ENCODE results near the gene CCL22. TPM values are rescaled to one million over a fixed set of nuclear protein-coding genes. Genes with fewer than 3 reads are reported as not detected.

Gene CCL22
- total and polyA plus RNA-seq, 12 donors, result 0.03 to 3.0 (median 0.25) TPM; not detected in 3

GRCh38 chr16:57401943-57402640, 43.5 kb downstream of the CCL22 start:
- DNase-seq, result no peak
- no peaks in the 10 kb centered on the region for H3K9me3 ChIP-seq (replicated peaks in 1 of 3)
- TF ChIP-seq CTCF (IDR thresholded peaks at IDR 0.05), result no peak
- TF ChIP-seq POLR2A (IDR thresholded peaks at IDR 0.05), result no peak
- H3K4me3 ChIP-seq, result no peak overlapping the region
- intact Hi-C loops (cut with DNase I), result no loop called here
- H3K27me3 ChIP-seq, result no peaks in the 10 kb centered on the region
- H3K36me3 ChIP-seq (replicated peaks in 1 of 2), result no peaks in the 10 kb centered on the region
- WGBS, 4 donors, result 20 to 51% (median 42%) methylated on average over 1 to 7 of the region's 7 CpGs
- no peaks in the 10 kb centered on the region for H3K4me1 ChIP-seq (replicated peaks in 1 of 2)
- H3K27ac ChIP-seq, result no peak overlapping the region

GRCh38 chr16:57403965-57404817, 45.6 kb downstream of the CCL22 start, which contains the start of gene CCL17:
Gene CCL17, plus strand, starts transcription at chr16:57404767. Its CDS starts 9,166 bp downstream, at chr16:57413933.
- DNase-seq, result no peak
- H3K36me3 ChIP-seq (replicated peaks in 1 of 2), result no peaks in the 10 kb centered on the region
- intact Hi-C loops (cut with DNase I), result no loop called here
- H3K4me3 ChIP-seq, result no peak within 1 kb of the TSS
- no peaks in the 10 kb centered on the region for H3K27me3 ChIP-seq
- no peak within 1 kb of the TSS for H3K27ac ChIP-seq
- no peaks in the 10 kb centered on the region for H3K9me3 ChIP-seq (replicated peaks in 1 of 3)
- H3K4me1 ChIP-seq (replicated peaks in 1 of 2), result no peaks in the 10 kb centered on the region
- TF ChIP-seq POLR2A (IDR thresholded peaks at IDR 0.05), result no peak
- 73 to 76% (median 75%) methylated on average over 17 of the region's 17 CpGs for WGBS, 4 donors

- no peaks in the 10 kb centered on the region for H3K36me3 ChIP-seq (replicated peaks in 1 of 2)
- no peaks in the 10 kb centered on the region for H3K4me1 ChIP-seq (replicated peaks in 1 of 2)
- TF ChIP-seq POLR2A (IDR thresholded peaks at IDR 0.05) (no peak), CTCF (IDR thresholded peaks at IDR 0.05) (no peak)
- H3K4me3 ChIP-seq, result no peak overlapping the region
- H3K27ac ChIP-seq, result no peak overlapping the region
- H3K9me3 ChIP-seq (replicated peaks in 1 of 3), result no peaks in the 10 kb centered on the region
- intact Hi-C loops (cut with DNase I), result no loop called here
- H3K27me3 ChIP-seq, result no peaks in the 10 kb centered on the region
- WGBS, 4 donors, result 59 to 75% (median 67%) methylated on average over 3 of the region's 3 CpGs
- no peak for DNase-seq
Observed at GRCh38 chr16:57405097-57405496, 46.5 kb downstream of the CCL22 start.

GRCh38 chr16:57406881-57407280, 48.3 kb downstream of the CCL22 start:
- intact Hi-C loops (cut with DNase I), result no loop called here
- Histone ChIP-seq H3K9me3 (replicated peaks in 1 of 3) (no peaks in the 10 kb centered on the region), H3K27me3 (no peaks in the 10 kb centered on the region), H3K27ac (no peak overlapping the region), H3K4me3 (no peak overlapping the region), H3K4me1 (replicated peaks in 1 of 2) (no peaks in the 10 kb centered on the region), H3K36me3 (replicated peaks in 1 of 2) (no peaks in the 10 kb centered on the region)
- DNase-seq, result no peak
- 60 to 71% (median 68%) methylated on average over 2 of the region's 2 CpGs for WGBS, 4 donors
- TF ChIP-seq CTCF (IDR thresholded peaks at IDR 0.05), result no peak

All from adrenal gland (tissue), 12 donors.